ENCODE measurements around the gene DGCR2.

GRCh38 chr22:19168088-19168890, 46.1 kb upstream of the DGCR2 start:
- TF ChIP-seq CTCF (IDR thresholded peaks at IDR 0.05) (no peak), POLR2A (IDR thresholded peaks at IDR 0.05) (no peak)

All from esophagus squamous epithelium (tissue), 4 donors.